ENCODE results near the gene TAOK2.

The TAOK2 gene

GRCh38 chr16:30023586-30023985 is 49.9 kb downstream of the TAOK2 start:
- Histone ChIP-seq H3K4me2 (ENCODE audit: low read length) (no peak overlapping the region), H3K9ac (ENCODE audit: low read depth, low read length) (no peak overlapping the region), H3K36me3 (ENCODE audit: insufficient read depth, low read length) (no peaks in the 10 kb centered on the region), H3K4me3 (ENCODE audit: low read length) (no peak overlapping the region), H3K9me3 (replicated peaks; ENCODE audit: low read length) (no peaks in the 10 kb centered on the region), H3K4me1 (ENCODE audit: control insufficient read depth, insufficient read depth, low read length) (peaks cover 6% of the 10 kb centered on the region), H3K27me3 (ENCODE audit: control insufficient read depth, insufficient read depth, low read length) (peaks cover 48% of the 10 kb centered on the region)

GRCh38 chr16:30024451-30024850 is 50.8 kb downstream of the TAOK2 start:
- no peaks in the 10 kb centered on the region for H3K9me3 ChIP-seq (replicated peaks; ENCODE audit: low read length)
- no peak overlapping the region for H3K4me3 ChIP-seq (ENCODE audit: low read length)
- H3K9ac ChIP-seq (ENCODE audit: low read depth, low read length): no peak overlapping the region
- peaks cover 53% of the 10 kb centered on the region for H3K27me3 ChIP-seq (ENCODE audit: control insufficient read depth, insufficient read depth, low read length)
- H3K4me2 ChIP-seq (ENCODE audit: low read length): no peak overlapping the region
- peaks cover 6% of the 10 kb centered on the region for H3K4me1 ChIP-seq (ENCODE audit: control insufficient read depth, insufficient read depth, low read length)
- H3K36me3 ChIP-seq (ENCODE audit: insufficient read depth, low read length): no peaks in the 10 kb centered on the region

- H3K9ac ChIP-seq (ENCODE audit: low read depth, low read length): no peak overlapping the region
- no peaks in the 10 kb centered on the region for H3K9me3 ChIP-seq (replicated peaks; ENCODE audit: low read length)
- H3K4me2 ChIP-seq (ENCODE audit: low read length): no peak overlapping the region
- H3K27me3 ChIP-seq (ENCODE audit: control insufficient read depth, insufficient read depth, low read length): peaks cover 57% of the 10 kb centered on the region
- no peak overlapping the region for H3K4me3 ChIP-seq (ENCODE audit: low read length)
- H3K4me1 ChIP-seq (ENCODE audit: control insufficient read depth, insufficient read depth, low read length): peaks cover 6% of the 10 kb centered on the region
- no peaks in the 10 kb centered on the region for H3K36me3 ChIP-seq (ENCODE audit: insufficient read depth, low read length)
Measured at GRCh38 chr16:30025156-30025555, 51.5 kb downstream of the TAOK2 start.

GRCh38 chr16:30025574-30025973 is 51.9 kb downstream of the TAOK2 start:
- peaks cover 60% of the 10 kb centered on the region for H3K27me3 ChIP-seq (ENCODE audit: control insufficient read depth, insufficient read depth, low read length)
- H3K9ac ChIP-seq (ENCODE audit: low read depth, low read length): no peak overlapping the region
- H3K9me3 ChIP-seq (replicated peaks; ENCODE audit: low read length): no peaks in the 10 kb centered on the region
- H3K4me3 ChIP-seq (ENCODE audit: low read length): no peak overlapping the region
- H3K4me1 ChIP-seq (ENCODE audit: control insufficient read depth, insufficient read depth, low read length): peaks cover 6% of the 10 kb centered on the region
- H3K4me2 ChIP-seq (ENCODE audit: low read length): no peak overlapping the region
- H3K36me3 ChIP-seq (ENCODE audit: insufficient read depth, low read length): no peaks in the 10 kb centered on the region

GRCh38 chr16:30026449-30026848 is 52.8 kb downstream of the TAOK2 start:
- Histone ChIP-seq H3K4me1 (ENCODE audit: control insufficient read depth, insufficient read depth, low read length) (no peaks in the 10 kb centered on the region), H3K4me3 (ENCODE audit: low read length) (no peak overlapping the region), H3K4me2 (ENCODE audit: low read length) (no peak overlapping the region), H3K36me3 (ENCODE audit: insufficient read depth, low read length) (no peaks in the 10 kb centered on the region), H3K9ac (ENCODE audit: low read depth, low read length) (no peak overlapping the region), H3K27me3 (ENCODE audit: control insufficient read depth, insufficient read depth, low read length) (peaks cover 60% of the 10 kb centered on the region), H3K9me3 (replicated peaks; ENCODE audit: low read length) (no peaks in the 10 kb centered on the region)

GRCh38 chr16:30027588-30028437 is 54.1 kb downstream of the TAOK2 start:
- H3K9me3 ChIP-seq (replicated peaks; ENCODE audit: low read length): no peaks in the 10 kb centered on the region
- H3K27me3 ChIP-seq (ENCODE audit: control insufficient read depth, insufficient read depth, low read length): peaks cover 67% of the 10 kb centered on the region
- no peak overlapping the region for H3K4me3 ChIP-seq (ENCODE audit: low read length)
- H3K4me1 ChIP-seq (ENCODE audit: control insufficient read depth, insufficient read depth, low read length): no peaks in the 10 kb centered on the region
- H3K36me3 ChIP-seq (ENCODE audit: insufficient read depth, low read length): no peaks in the 10 kb centered on the region
- no peak overlapping the region for H3K9ac ChIP-seq (ENCODE audit: low read depth, low read length)
- no peak overlapping the region for H3K4me2 ChIP-seq (ENCODE audit: low read length)

- no peak overlapping the region for H3K9ac ChIP-seq (ENCODE audit: low read depth, low read length)
- H3K9me3 ChIP-seq (replicated peaks; ENCODE audit: low read length): no peaks in the 10 kb centered on the region
- no peaks in the 10 kb centered on the region for H3K36me3 ChIP-seq (ENCODE audit: insufficient read depth, low read length)
- H3K27me3 ChIP-seq (ENCODE audit: control insufficient read depth, insufficient read depth, low read length): peaks cover 63% of the 10 kb centered on the region
- no peak overlapping the region for H3K4me3 ChIP-seq (ENCODE audit: low read length)
- no peak overlapping the region for H3K4me2 ChIP-seq (ENCODE audit: low read length)
- H3K4me1 ChIP-seq (ENCODE audit: control insufficient read depth, insufficient read depth, low read length): no peaks in the 10 kb centered on the region
Measured at GRCh38 chr16:30028438-30029076, 54.9 kb downstream of the TAOK2 start.

- H3K4me1 ChIP-seq (ENCODE audit: control insufficient read depth, insufficient read depth, low read length): no peaks in the 10 kb centered on the region
- H3K9me3 ChIP-seq (replicated peaks; ENCODE audit: low read length): no peaks in the 10 kb centered on the region
- H3K4me3 ChIP-seq (ENCODE audit: low read length): no peak overlapping the region
- H3K4me2 ChIP-seq (ENCODE audit: low read length): no peak overlapping the region
- H3K9ac ChIP-seq (ENCODE audit: low read depth, low read length): no peak overlapping the region
- H3K27me3 ChIP-seq (ENCODE audit: control insufficient read depth, insufficient read depth, low read length): peaks cover 61% of the 10 kb centered on the region
- no peaks in the 10 kb centered on the region for H3K36me3 ChIP-seq (ENCODE audit: insufficient read depth, low read length)
Measured at GRCh38 chr16:30030011-30030685, 56.5 kb downstream of the TAOK2 start.

- Histone ChIP-seq H3K4me2 (ENCODE audit: low read length) (no peak within 1 kb of the TSS), H3K36me3 (ENCODE audit: insufficient read depth, low read length) (no peaks in the 10 kb centered on the region), H3K4me3 (ENCODE audit: low read length) (no peak within 1 kb of the TSS), H3K9me3 (replicated peaks; ENCODE audit: low read length) (no peaks in the 10 kb centered on the region), H3K9ac (ENCODE audit: low read depth, low read length) (no peak within 1 kb of the TSS), H3K4me1 (ENCODE audit: control insufficient read depth, insufficient read depth, low read length) (no peaks in the 10 kb centered on the region), H3K27me3 (ENCODE audit: control insufficient read depth, insufficient read depth, low read length) (peaks cover 61% of the 10 kb centered on the region)
Measured at GRCh38 chr16:30030841-30031413, 57.3 kb downstream of the TAOK2 start, which contains the start of gene TLCD3B. TSS of gene TLCD3B (minus strand) at chr16:30031271. CDS start at chr16:30030527, 744 bp downstream.

- Histone ChIP-seq H3K9me3 (replicated peaks; ENCODE audit: low read length) (no peaks in the 10 kb centered on the region), H3K4me2 (ENCODE audit: low read length) (no peak overlapping the region), H3K4me1 (ENCODE audit: control insufficient read depth, insufficient read depth, low read length) (no peaks in the 10 kb centered on the region), H3K9ac (ENCODE audit: low read depth, low read length) (no peak overlapping the region), H3K36me3 (ENCODE audit: insufficient read depth, low read length) (no peaks in the 10 kb centered on the region), H3K27me3 (ENCODE audit: control insufficient read depth, insufficient read depth, low read length) (peaks cover 64% of the 10 kb centered on the region), H3K4me3 (ENCODE audit: low read length) (no peak overlapping the region)
Measured at GRCh38 chr16:30031477-30031918, 57.8 kb downstream of the TAOK2 start.

GRCh38 chr16:30032083-30032819 is 58.6 kb downstream of the TAOK2 start:
- Histone ChIP-seq H3K36me3 (ENCODE audit: insufficient read depth, low read length) (no peaks in the 10 kb centered on the region), H3K27me3 (ENCODE audit: control insufficient read depth, insufficient read depth, low read length) (peaks cover 62% of the 10 kb centered on the region), H3K4me1 (ENCODE audit: control insufficient read depth, insufficient read depth, low read length) (no peaks in the 10 kb centered on the region), H3K9me3 (replicated peaks; ENCODE audit: low read length) (no peaks in the 10 kb centered on the region), H3K4me2 (ENCODE audit: low read length) (no peak overlapping the region), H3K9ac (ENCODE audit: low read depth, low read length) (no peak overlapping the region), H3K4me3 (ENCODE audit: low read length) (no peak overlapping the region)

Data from skeletal muscle satellite cell (primary cell).